Activated naive CD4-positive, alpha-beta T cell treated with anti-CD3 and anti-CD28 coated beads, Interleukin-2, amount 50 U/mL, for 72 hours (primary cell): ENCODE results near the gene VWC2. TPM values are rescaled to one million over a fixed set of nuclear protein-coding genes. Genes with fewer than 3 reads are reported as not detected.
"Not testable (repeated sequence)": the region's sequence is repeated elsewhere in the genome, so short reads cannot be mapped to it uniquely, and the experiment has no call there.

Experiments
- ATAC-seq, 2 donors: fragments of 150-1000 bp; cut with Tn5 transposase; 2 replicates each; pipeline ENCODE4 v1.10.0; 2021; ENCODE audit warnings: mild to moderate bottlenecking in 2 of 2, moderate library complexity in 2 of 2
- DNase-seq, 2 donors: peaks; one replicate each; pipeline ENCODE4 v3.0.0; 2021 to 2022; ENCODE audit warnings: low spot score in 2 of 2
- H3K27ac Mint-ChIP-seq, 2 donors: one replicate each; pipeline ENCODE4 v1.8.0; 2022; ENCODE audit warnings: mild to moderate bottlenecking in 2 of 2, mixed read lengths in 2 of 2
- H3K36me3 Mint-ChIP-seq, 2 donors: one replicate each; pipeline ENCODE4 v1.8.0; 2022; ENCODE audit warnings: mixed read lengths in 2 of 2
- H3K9me3 Mint-ChIP-seq, 2 donors: one replicate each; pipeline ENCODE4 v1.8.0; 2022; ENCODE audit warnings: mixed read lengths in 2 of 2
- total RNA-seq, 2 donors: library from RNA; stranded (reverse); gene quantifications; one replicate each; pipeline ENCODE4 v1.2.3, GENCODE V29; 2022

The VWC2 gene
- total RNA-seq, 2 donors from 2014 or later: not detected

GRCh38 chr7:49817279-49817678, 43.8 kb downstream of the VWC2 start:
- ATAC-seq: no peak

GRCh38 chr7:49821181-49821580, 47.7 kb downstream of the VWC2 start:
- peaks cover 0 to 7% of the 10 kb centered on the region in 2 donors for H3K9me3 Mint-ChIP-seq
- no peak overlapping the region for H3K27ac Mint-ChIP-seq
- no peaks in the 10 kb centered on the region for H3K36me3 Mint-ChIP-seq
- no peak for DNase-seq
- no peak for ATAC-seq

More at GRCh38 chr7:49817279-49817678, 43.8 kb downstream of the VWC2 start:
- Mint-ChIP-seq H3K9me3 (no peaks in the 10 kb centered on the region), H3K36me3 (no peaks in the 10 kb centered on the region), H3K27ac (no peak overlapping the region)
- no peak for DNase-seq

- H3K36me3 Mint-ChIP-seq: no peaks in the 10 kb centered on the region
- H3K9me3 Mint-ChIP-seq: peaks cover 0 to 7% of the 10 kb centered on the region in 2 donors
- H3K27ac Mint-ChIP-seq: no peak overlapping the region
- no peak for DNase-seq
- no peak for ATAC-seq
Observed at GRCh38 chr7:49822856-49823255, 49.4 kb downstream of the VWC2 start.

GRCh38 chr7:49823566-49823965, 50.1 kb downstream of the VWC2 start:
- DNase-seq (no peak), ATAC-seq (no peak)
- H3K36me3 Mint-ChIP-seq: no peaks in the 10 kb centered on the region
- H3K27ac Mint-ChIP-seq: no peak overlapping the region
- H3K9me3 Mint-ChIP-seq: peaks cover 0 to 7% of the 10 kb centered on the region in 2 donors

- no peak for ATAC-seq
- no peaks in the 10 kb centered on the region for H3K9me3 Mint-ChIP-seq
Observed at GRCh38 chr7:49839863-49840645, 66.6 kb downstream of the VWC2 start.

GRCh38 chr7:49840751-49841405, 67.4 kb downstream of the VWC2 start:
- ATAC-seq: no peak
- no peak overlapping the region for H3K27ac Mint-ChIP-seq
- no peak for DNase-seq
- no peaks in the 10 kb centered on the region for H3K9me3 Mint-ChIP-seq
- H3K36me3 Mint-ChIP-seq: no peaks in the 10 kb centered on the region

More at GRCh38 chr7:49839863-49840645, 66.6 kb downstream of the VWC2 start:
- DNase-seq: no peak
- H3K36me3 Mint-ChIP-seq: no peaks in the 10 kb centered on the region
- no peak overlapping the region for H3K27ac Mint-ChIP-seq

GRCh38 chr7:49845626-49846025, 72.2 kb downstream of the VWC2 start:
- Mint-ChIP-seq H3K27ac (no peak overlapping the region), H3K36me3 (no peaks in the 10 kb centered on the region), H3K9me3 (no peaks in the 10 kb centered on the region)
- DNase-seq (no peak), ATAC-seq (peak in 1 of 2 donors; percentile 76)

- Mint-ChIP-seq H3K27ac (no peak overlapping the region), H3K36me3 (no peaks in the 10 kb centered on the region), H3K9me3 (no peaks in the 10 kb centered on the region)
- ATAC-seq: no peak
- DNase-seq: no peak
Observed at GRCh38 chr7:49848211-49848841, 74.9 kb downstream of the VWC2 start.

- ATAC-seq (no peak), DNase-seq (no peak)
- Mint-ChIP-seq H3K9me3 (no peaks in the 10 kb centered on the region), H3K27ac (no peak overlapping the region), H3K36me3 (no peaks in the 10 kb centered on the region)
Observed at GRCh38 chr7:49850921-49851613, 77.6 kb downstream of the VWC2 start.

GRCh38 chr7:49851614-49851934, 78.1 kb downstream of the VWC2 start:
- not testable (repeated sequence) for DNase-seq, H3K27ac Mint-ChIP-seq, H3K9me3 Mint-ChIP-seq, H3K36me3 Mint-ChIP-seq, ATAC-seq

GRCh38 chr7:49852619-49853462, 79.4 kb downstream of the VWC2 start:
- H3K36me3 Mint-ChIP-seq: no peaks in the 10 kb centered on the region
- no peak overlapping the region for H3K27ac Mint-ChIP-seq
- ATAC-seq: peak in 1 of 2 donors; percentile 67
- peak in 1 of 2 donors; percentile 27 for DNase-seq
- H3K9me3 Mint-ChIP-seq: no peaks in the 10 kb centered on the region

- H3K27ac Mint-ChIP-seq: no peak overlapping the region
- H3K9me3 Mint-ChIP-seq: no peaks in the 10 kb centered on the region
- DNase-seq (no peak), ATAC-seq (no peak)
- no peaks in the 10 kb centered on the region for H3K36me3 Mint-ChIP-seq
Observed at GRCh38 chr7:49855281-49855980, 82.0 kb downstream of the VWC2 start.

GRCh38 chr7:49860293-49860692, 86.9 kb downstream of the VWC2 start:
- DNase-seq: no peak
- no peaks in the 10 kb centered on the region for H3K36me3 Mint-ChIP-seq
- H3K27ac Mint-ChIP-seq: no peak overlapping the region
- ATAC-seq: no peak
- no peaks in the 10 kb centered on the region for H3K9me3 Mint-ChIP-seq

GRCh38 chr7:49866076-49866735, 92.8 kb downstream of the VWC2 start:
- H3K27ac Mint-ChIP-seq: no peak overlapping the region
- no peak for ATAC-seq
- no peaks in the 10 kb centered on the region for H3K36me3 Mint-ChIP-seq
- H3K9me3 Mint-ChIP-seq: no peaks in the 10 kb centered on the region
- no peak for DNase-seq

GRCh38 chr7:49866910-49867309, 93.5 kb downstream of the VWC2 start:
- DNase-seq (no peak), ATAC-seq (no peak)
- no peak overlapping the region for H3K27ac Mint-ChIP-seq
- H3K36me3 Mint-ChIP-seq: no peaks in the 10 kb centered on the region
- no peaks in the 10 kb centered on the region for H3K9me3 Mint-ChIP-seq
